Measurements from ENCODE around the gene LMAN2L.

LMAN2L gene

GRCh38 chr2:96760036-96760985, 20.4 kb upstream of the LMAN2L start, which contains the start of gene CNNM4:
TSS of gene CNNM4 (plus strand) at chr2:96760902. CDS start at chr2:96761000, 98 bp downstream.
- DNase-seq (ENCODE audit: low read depth in 2 of 2) = peak; percentile 64 to 67

GRCh38 chr2:96759548-96759947, 19.7 kb upstream of the LMAN2L start:
- no peak for DNase-seq (ENCODE audit: low read depth in 2 of 2)

- DNase-seq (ENCODE audit: low read depth in 2 of 2) = no peak
Observed at GRCh38 chr2:96758987-96759386, 19.1 kb upstream of the LMAN2L start.

- DNase-seq (ENCODE audit: low read depth in 2 of 2) = no peak
Observed at GRCh38 chr2:96757477-96757860, 17.6 kb upstream of the LMAN2L start.

- DNase-seq (ENCODE audit: low read depth in 2 of 2) = no peak
Observed at GRCh38 chr2:96756788-96757476, 17.1 kb upstream of the LMAN2L start.

- DNase-seq (ENCODE audit: low read depth in 2 of 2) = no peak
Observed at GRCh38 chr2:96754317-96754716, 14.5 kb upstream of the LMAN2L start.

GRCh38 chr2:96753661-96754282, 13.9 kb upstream of the LMAN2L start:
- DNase-seq (ENCODE audit: low read depth in 2 of 2) = no peak

GRCh38 chr2:96751800-96752199, 11.9 kb upstream of the LMAN2L start:
- DNase-seq (ENCODE audit: low read depth in 2 of 2) = no peak

- no peak for DNase-seq (ENCODE audit: low read depth in 2 of 2)
Observed at GRCh38 chr2:96747061-96747617, 7.3 kb upstream of the LMAN2L start.

GRCh38 chr2:96739076-96739632, 710 bp downstream of the LMAN2L start:
- no peak for DNase-seq (ENCODE audit: low read depth in 2 of 2)

- DNase-seq (ENCODE audit: low read depth in 2 of 2) = no peak
Observed at GRCh38 chr2:96737831-96738230, 2.0 kb downstream of the LMAN2L start.

GRCh38 chr2:96737251-96737650, 2.6 kb downstream of the LMAN2L start:
- DNase-seq (ENCODE audit: low read depth in 2 of 2) = no peak

- DNase-seq (ENCODE audit: low read depth in 2 of 2) = no peak
Observed at GRCh38 chr2:96734880-96735583, 4.8 kb downstream of the LMAN2L start.

GRCh38 chr2:96733931-96734330, 5.9 kb downstream of the LMAN2L start:
- DNase-seq (ENCODE audit: low read depth in 2 of 2) = no peak

- no peak for DNase-seq (ENCODE audit: low read depth in 2 of 2)
Observed at GRCh38 chr2:96730212-96730611, 9.7 kb downstream of the LMAN2L start.

- DNase-seq (ENCODE audit: low read depth in 2 of 2) = no peak
Observed at GRCh38 chr2:96729748-96730147, 10.1 kb downstream of the LMAN2L start.

- DNase-seq (ENCODE audit: low read depth in 2 of 2) = no peak
Observed at GRCh38 chr2:96727431-96727830, 12.4 kb downstream of the LMAN2L start.

GRCh38 chr2:96726131-96726530, 13.7 kb downstream of the LMAN2L start:
- DNase-seq (ENCODE audit: low read depth in 2 of 2) = no peak

- no peak for DNase-seq (ENCODE audit: low read depth in 2 of 2)
Observed at GRCh38 chr2:96716388-96716787, 23.5 kb downstream of the LMAN2L start.

- no peak for DNase-seq (ENCODE audit: low read depth in 2 of 2)
Observed at GRCh38 chr2:96715658-96716057, 24.2 kb downstream of the LMAN2L start.

- no peak for DNase-seq (ENCODE audit: low read depth in 2 of 2)
Observed at GRCh38 chr2:96710985-96711384, 28.9 kb downstream of the LMAN2L start.
